ENCODE data around the gene PCNX4.

DNA sequence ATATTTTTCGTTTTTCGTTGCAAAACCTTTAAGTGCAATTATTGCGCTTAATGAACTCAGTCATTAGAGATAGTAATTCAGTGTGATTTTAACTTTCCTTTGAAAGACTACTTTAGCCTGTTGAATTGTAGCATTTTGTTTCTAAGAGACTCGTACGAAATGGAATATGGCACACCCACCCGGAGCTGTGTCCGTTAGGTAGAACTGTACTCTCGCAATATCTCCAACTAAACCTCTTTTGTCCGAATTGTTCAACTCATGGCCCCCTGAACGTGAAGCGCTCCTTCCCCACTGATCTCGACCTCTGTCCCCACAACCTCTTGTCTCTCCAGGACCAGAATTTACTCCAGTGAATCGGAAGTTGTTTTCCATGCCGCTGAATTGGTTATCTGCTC, 800 bp downstream of the PCNX4 start:
- TF ChIP-seq, protein P1, sequence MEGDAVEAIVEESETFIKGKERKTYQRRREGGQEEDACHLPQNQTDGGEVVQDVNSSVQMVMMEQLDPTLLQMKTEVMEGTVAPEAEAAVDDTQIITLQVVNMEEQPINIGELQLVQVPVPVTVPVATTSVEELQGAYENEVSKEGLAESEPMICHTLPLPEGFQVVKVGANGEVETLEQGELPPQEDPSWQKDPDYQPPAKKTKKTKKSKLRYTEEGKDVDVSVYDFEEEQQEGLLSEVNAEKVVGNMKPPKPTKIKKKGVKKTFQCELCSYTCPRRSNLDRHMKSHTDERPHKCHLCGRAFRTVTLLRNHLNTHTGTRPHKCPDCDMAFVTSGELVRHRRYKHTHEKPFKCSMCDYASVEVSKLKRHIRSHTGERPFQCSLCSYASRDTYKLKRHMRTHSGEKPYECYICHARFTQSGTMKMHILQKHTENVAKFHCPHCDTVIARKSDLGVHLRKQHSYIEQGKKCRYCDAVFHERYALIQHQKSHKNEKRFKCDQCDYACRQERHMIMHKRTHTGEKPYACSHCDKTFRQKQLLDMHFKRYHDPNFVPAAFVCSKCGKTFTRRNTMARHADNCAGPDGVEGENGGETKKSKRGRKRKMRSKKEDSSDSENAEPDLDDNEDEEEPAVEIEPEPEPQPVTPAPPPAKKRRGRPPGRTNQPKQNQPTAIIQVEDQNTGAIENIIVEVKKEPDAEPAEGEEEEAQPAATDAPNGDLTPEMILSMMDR (IDR thresholded peaks at IDR 0.05): no peak
- TF ChIP-seq POLR2A (IDR thresholded peaks at IDR 0.05): no peak

Data from stomach (tissue), 4 donors.